T47D (cell line): ENCODE data around the gene FARP1.
"Not testable (repeated sequence)": the region's sequence is repeated elsewhere in the genome, so short reads cannot be mapped to it uniquely, and the experiment has no call there.

ENCODE experiments used
- DNase-seq, 2 experiments: peaks; one replicate each; pipeline versions ENCODE4 v3.0.0 to v3.0.0-alpha.2; 2011 to 2012; ENCODE audit warnings: low read depth in 1 of 2, low spot score in 1 of 2
- JUND ChIP-seq: IDR thresholded peaks from 2 replicates; pipeline ENCODE4 v1.6.1; 2012; ENCODE audit warnings: low read depth
- in situ Hi-C: cut with HindIII; loops from 2 replicates; pipeline ENCODE4 v1.10.0; 2016; ENCODE audit warnings: low sequenced_read_pairs, low pct_unique_long_range_greater_than_20kb

Gene FARP1

GRCh38 chr13:98366443-98366842, 223.5 kb downstream of the FARP1 start:
- no peak for DNase-seq
- TF ChIP-seq JUND = no peak
- in situ Hi-C loops = no loop called here

GRCh38 chr13:98366959-98367358, 224.1 kb downstream of the FARP1 start:
- in situ Hi-C loops = no loop called here
- no peak for TF ChIP-seq JUND
- no peak for DNase-seq

DNA sequence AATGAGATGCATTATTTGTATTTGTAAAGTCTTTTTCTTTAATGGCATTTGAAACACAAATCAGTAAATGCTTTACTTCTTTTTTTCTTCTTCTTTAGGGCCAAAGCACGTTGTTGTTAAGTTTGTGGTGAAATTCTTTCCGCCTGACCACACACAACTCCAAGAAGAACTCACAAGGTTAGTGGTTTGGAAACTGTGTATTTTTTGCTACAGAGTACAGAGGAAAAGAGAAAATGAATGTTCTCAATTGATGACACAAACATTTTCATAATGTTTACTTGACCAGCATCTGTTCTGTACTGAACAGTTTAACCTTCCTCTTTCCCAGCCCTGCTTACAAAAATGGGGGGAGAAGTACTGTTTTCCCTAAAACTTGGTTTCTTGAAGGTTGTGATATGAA, 225.1 kb downstream of the FARP1 start:
- in situ Hi-C loops = no loop called here
- no peak for DNase-seq
- no peak for TF ChIP-seq JUND

DNA sequence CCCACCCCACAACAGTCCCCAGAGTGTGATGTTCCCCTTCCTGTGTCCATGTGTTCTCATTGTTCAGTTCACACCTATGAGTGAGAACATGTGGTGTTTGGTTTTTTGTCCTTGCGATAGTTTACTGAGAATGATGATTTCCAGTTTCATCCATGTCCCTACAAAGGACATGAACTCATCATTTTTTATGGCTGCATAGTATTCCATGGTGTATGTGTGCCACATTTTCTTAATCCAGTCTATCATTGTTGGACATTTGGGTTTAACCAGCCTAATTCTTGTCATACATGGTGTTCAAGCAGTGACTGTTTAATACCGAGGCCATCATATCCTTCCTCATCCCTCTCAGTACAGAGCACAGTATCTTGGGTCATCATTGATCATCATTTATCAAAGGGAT, 226.6 kb downstream of the FARP1 start:
- in situ Hi-C loops, DNase-seq: not testable (repeated sequence)

DNA sequence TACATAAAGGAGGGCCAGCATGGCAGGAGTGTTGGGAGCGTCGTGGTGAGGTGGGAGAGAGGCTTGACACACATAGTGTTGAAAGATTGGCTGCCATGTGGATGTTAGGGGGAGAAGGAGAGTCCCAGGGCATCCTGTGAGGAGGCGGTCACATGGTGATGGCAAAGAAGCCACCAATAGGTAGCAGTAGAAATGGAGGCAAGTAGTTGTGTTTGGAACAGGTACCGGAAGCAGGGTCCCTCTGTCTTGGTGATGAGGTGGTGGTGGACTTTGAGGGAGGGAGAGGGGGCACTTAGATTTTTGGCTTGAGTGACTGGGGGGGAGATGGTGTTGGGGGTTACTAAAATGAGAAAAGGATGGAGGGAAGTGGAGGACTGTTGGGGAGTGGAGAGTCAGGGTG, 227.4 kb downstream of the FARP1 start:
- in situ Hi-C loops = no loop called here
- TF ChIP-seq JUND = no peak
- no peak for DNase-seq

- in situ Hi-C loops = no loop called here
- DNase-seq = no peak
- no peak for TF ChIP-seq JUND
These were observed 228.1 kb downstream of the FARP1 start for GRCh38 chr13:98370806-98371515.

GRCh38 chr13:98371516-98372023, 228.7 kb downstream of the FARP1 start:
- DNase-seq = no peak
- TF ChIP-seq JUND = no peak

GRCh38 chr13:98372876-98373275, 230.0 kb downstream of the FARP1 start:
- in situ Hi-C loops = no loop called here
- no peak for DNase-seq
- no peak for TF ChIP-seq JUND

More at GRCh38 chr13:98371516-98372023, 228.7 kb downstream of the FARP1 start:
- in situ Hi-C loops = no loop called here

DNA sequence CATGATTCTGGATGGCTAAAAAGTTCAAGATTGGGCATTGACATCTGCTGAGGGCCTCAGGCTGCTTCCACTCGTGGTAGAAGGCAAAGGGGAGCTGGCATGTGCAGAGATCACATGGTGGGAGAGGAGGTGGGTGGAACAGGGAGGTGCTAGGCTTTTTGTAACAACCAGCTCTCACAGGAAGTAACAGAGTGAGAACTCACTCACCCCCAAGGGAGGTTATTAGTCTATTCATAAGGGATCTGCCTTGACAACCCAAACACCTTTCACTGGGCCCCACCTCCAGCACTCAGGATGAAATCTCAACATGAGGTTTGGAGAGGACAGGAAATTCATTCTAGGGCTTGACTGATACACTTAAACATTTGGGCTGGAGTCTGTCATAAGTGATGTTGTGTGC, 231.9 kb downstream of the FARP1 start:
- DNase-seq = no peak
- in situ Hi-C loops = no loop called here
- no peak for TF ChIP-seq JUND

GRCh38 chr13:98377635-98378378, 234.9 kb downstream of the FARP1 start:
- in situ Hi-C loops = no loop called here
- DNase-seq = no peak

GRCh38 chr13:98384739-98385138, 241.8 kb downstream of the FARP1 start:
- in situ Hi-C loops = no loop called here
- no peak for DNase-seq
- TF ChIP-seq JUND = no peak

More at GRCh38 chr13:98377635-98378378, 234.9 kb downstream of the FARP1 start:
- TF ChIP-seq JUND = no peak

DNA sequence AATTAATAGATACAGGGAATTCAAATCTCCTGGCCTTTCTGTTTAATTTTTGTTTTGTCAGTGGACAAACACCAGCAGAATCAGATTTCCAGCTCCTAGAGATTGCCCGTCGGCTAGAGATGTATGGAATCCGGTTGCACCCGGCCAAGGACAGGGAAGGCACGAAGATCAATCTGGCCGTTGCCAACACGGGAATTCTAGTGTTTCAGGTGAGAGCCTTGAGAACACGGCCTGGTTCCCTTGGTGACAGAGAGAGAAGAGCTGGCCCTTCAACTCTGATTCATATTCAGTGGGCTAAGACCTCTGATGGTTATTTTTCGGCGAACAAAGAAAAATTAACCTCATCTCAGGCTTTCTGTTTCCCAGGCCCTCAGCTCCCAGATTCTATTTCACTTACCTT, 242.7 kb downstream of the FARP1 start:
- no peak for DNase-seq
- in situ Hi-C loops = no loop called here
- no peak for TF ChIP-seq JUND

- in situ Hi-C loops = no loop called here
- no peak for DNase-seq
- TF ChIP-seq JUND = no peak
These were observed 243.7 kb downstream of the FARP1 start for GRCh38 chr13:98386637-98387036.

DNA sequence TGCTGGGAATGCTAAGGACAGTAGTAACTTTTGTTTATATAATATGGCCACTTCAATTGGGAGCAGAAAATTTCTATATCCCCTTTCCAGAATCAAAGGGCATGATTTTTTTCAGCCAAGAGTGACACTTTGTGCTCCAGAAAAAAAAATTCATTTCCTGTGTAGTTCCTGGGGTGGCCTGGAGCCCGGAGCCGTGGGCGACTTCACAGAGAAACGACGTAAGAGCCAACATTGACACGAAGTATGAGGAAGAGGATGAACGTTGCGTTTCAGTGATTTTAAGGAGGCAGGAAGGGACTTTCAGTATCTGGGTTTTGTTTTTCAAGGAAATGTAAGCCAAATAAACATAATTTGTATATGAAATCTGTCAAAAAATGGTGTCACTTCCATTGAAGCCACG, 246.4 kb downstream of the FARP1 start:
- no peak for TF ChIP-seq JUND
- in situ Hi-C loops = no loop called here
- DNase-seq = no peak
